Neural crest cell (in vitro differentiated cells): ENCODE measurements around the gene HCFC1. TPM values are rescaled to one million over a fixed set of nuclear protein-coding genes. Genes with fewer than 3 reads are reported as not detected.

Experiments
- DNase-seq: peaks from one replicate; pipeline ENCODE4 v3.0.0; 2021; ENCODE audit warnings: low read depth, mixed read lengths, low spot score
- H3K27ac Mint-ChIP-seq: one replicate; pipeline ENCODE4 v1.8.0; 2021; ENCODE audit warnings: mild to moderate bottlenecking, mixed read lengths; ENCODE audit not compliant: unreplicated experiment
- H3K27me3 Mint-ChIP-seq: 2 replicates; pipeline ENCODE4 v1.8.0; 2021; ENCODE audit warnings: low read depth, mild to moderate bottlenecking, mixed read lengths
- H3K36me3 Mint-ChIP-seq: 2 replicates; pipeline ENCODE4 v1.8.0; 2021; ENCODE audit warnings: low read depth, mild to moderate bottlenecking, mixed read lengths
- H3K4me1 Mint-ChIP-seq: 2 replicates; pipeline ENCODE4 v1.8.0; 2021; ENCODE audit warnings: mixed read lengths
- H3K4me3 Mint-ChIP-seq: one replicate; pipeline ENCODE4 v1.8.0; 2021; ENCODE audit warnings: mild to moderate bottlenecking, mixed read lengths
- H3K9me3 Mint-ChIP-seq: 2 replicates; pipeline ENCODE4 v1.8.0; 2021; ENCODE audit warnings: mixed read lengths
- CTCF ChIP-seq: fragments of 200-600 bp; sonication (generic); conservative IDR thresholded peaks from 2 replicates; pipeline ENCODE4 v1.5.0; 2021; ENCODE audit warnings: antibody characterized with exemption, mild to moderate bottlenecking
- total RNA-seq: library from RNA; stranded (reverse); gene quantifications from 2 replicates; pipeline ENCODE4 v1.2.1, GENCODE V29; 2021

The HCFC1 gene
- total RNA-seq, 1 donor from 2014 or later = 168 TPM

- no peaks in the 10 kb centered on the region for H3K36me3 Mint-ChIP-seq
- peak overlapping the region; percentile 21 for H3K4me3 Mint-ChIP-seq
- DNase-seq = no peak
- H3K27me3 Mint-ChIP-seq = no peaks in the 10 kb centered on the region
- peaks cover 10% of the 10 kb centered on the region for H3K4me1 Mint-ChIP-seq
- TF ChIP-seq CTCF = no peak
- no peaks in the 10 kb centered on the region for H3K9me3 Mint-ChIP-seq
- H3K27ac Mint-ChIP-seq = peak overlapping the region; percentile 46
Measured at GRCh38 chrX:153941336-153942252, 30.0 kb downstream of the HCFC1 start.

- Mint-ChIP-seq H3K27me3 (no peaks in the 10 kb centered on the region), H3K36me3 (no peaks in the 10 kb centered on the region), H3K4me3 (no peak overlapping the region), H3K9me3 (no peaks in the 10 kb centered on the region), H3K4me1 (peaks cover 10% of the 10 kb centered on the region), H3K27ac (no peak overlapping the region)
- TF ChIP-seq CTCF = no peak
- DNase-seq = no peak
Measured at GRCh38 chrX:153939573-153939972, 32.0 kb downstream of the HCFC1 start.

- peak overlapping the region; percentile 72 for H3K4me3 Mint-ChIP-seq
- peaks cover 16% of the 10 kb centered on the region for H3K4me1 Mint-ChIP-seq
- H3K36me3 Mint-ChIP-seq = no peaks in the 10 kb centered on the region
- no peaks in the 10 kb centered on the region for H3K27me3 Mint-ChIP-seq
- no peak for TF ChIP-seq CTCF
- DNase-seq = no peak
- no peak overlapping the region for H3K27ac Mint-ChIP-seq
- no peaks in the 10 kb centered on the region for H3K9me3 Mint-ChIP-seq
Measured at GRCh38 chrX:153938226-153938786, 33.3 kb downstream of the HCFC1 start.

- Mint-ChIP-seq H3K4me1 (peaks cover 16% of the 10 kb centered on the region), H3K27ac (no peak overlapping the region), H3K36me3 (no peaks in the 10 kb centered on the region), H3K9me3 (no peaks in the 10 kb centered on the region), H3K4me3 (no peak overlapping the region), H3K27me3 (no peaks in the 10 kb centered on the region)
- DNase-seq = no peak
- no peak for TF ChIP-seq CTCF
Measured at GRCh38 chrX:153937056-153937455, 34.6 kb downstream of the HCFC1 start.

GRCh38 chrX:153935326-153935851, 36.2 kb downstream of the HCFC1 start:
- H3K27ac Mint-ChIP-seq = no peak overlapping the region
- no peak for DNase-seq
- peaks cover 12% of the 10 kb centered on the region for H3K4me1 Mint-ChIP-seq
- TF ChIP-seq CTCF = no peak
- peak overlapping the region; percentile 83 for H3K4me3 Mint-ChIP-seq
- H3K36me3 Mint-ChIP-seq = peaks cover 5% of the 10 kb centered on the region
- H3K9me3 Mint-ChIP-seq = no peaks in the 10 kb centered on the region
- H3K27me3 Mint-ChIP-seq = no peaks in the 10 kb centered on the region
